NOMO-1 (cell line): ENCODE data around the gene PDE4D.
"Not testable (repeated sequence)": the region's sequence is repeated elsewhere in the genome, so short reads cannot be mapped to it uniquely, and the experiment has no call there.

ENCODE experiments used
- DNase-seq, 2 experiments: peaks; one replicate each; lab custom pipeline; 2025; ENCODE audit not compliant: unreplicated experiment in 2 of 2; lab: John Stamatoyannopoulos, UW

PDE4D gene

GRCh38 chr5:59769832-59770231 is 123.7 kb downstream of the PDE4D start:
- no peak for DNase-seq

- DNase-seq = no peak
Observed at GRCh38 chr5:59769041-59769360, 124.5 kb downstream of the PDE4D start.

GRCh38 chr5:59768152-59769040 is 125.1 kb downstream of the PDE4D start:
- no peak for DNase-seq

- DNase-seq = no peak
Observed at GRCh38 chr5:59767681-59768151, 125.8 kb downstream of the PDE4D start.

- no peak for DNase-seq
Observed at GRCh38 chr5:59767211-59767605, 126.3 kb downstream of the PDE4D start.

- no peak for DNase-seq
Observed at GRCh38 chr5:59766427-59767210, 126.9 kb downstream of the PDE4D start.

- no peak for DNase-seq
Observed at GRCh38 chr5:59765446-59765845, 128.1 kb downstream of the PDE4D start.

- DNase-seq = no peak
Observed at GRCh38 chr5:59764361-59764760, 129.2 kb downstream of the PDE4D start.

GRCh38 chr5:59763541-59763940 is 130.0 kb downstream of the PDE4D start:
- no peak for DNase-seq

GRCh38 chr5:59762232-59762631 is 131.3 kb downstream of the PDE4D start:
- not testable (repeated sequence) for DNase-seq

GRCh38 chr5:59760785-59761348 is 132.7 kb downstream of the PDE4D start:
- DNase-seq = no peak

GRCh38 chr5:59759600-59760351 is 133.8 kb downstream of the PDE4D start:
- DNase-seq = no peak

GRCh38 chr5:59758566-59758965 is 135.0 kb downstream of the PDE4D start:
- no peak for DNase-seq

GRCh38 chr5:59757442-59757841 is 136.1 kb downstream of the PDE4D start:
- DNase-seq = no peak

GRCh38 chr5:59756373-59757035 is 137.0 kb downstream of the PDE4D start:
- DNase-seq = no peak

- DNase-seq = no peak
Observed at GRCh38 chr5:59755476-59755875, 138.1 kb downstream of the PDE4D start.

- DNase-seq = no peak
Observed at GRCh38 chr5:59753599-59753998, 139.9 kb downstream of the PDE4D start.

GRCh38 chr5:59749782-59750520 is 143.6 kb downstream of the PDE4D start:
- DNase-seq = no peak

GRCh38 chr5:59748036-59748663 is 145.4 kb downstream of the PDE4D start:
- not testable (repeated sequence) for DNase-seq
